Heart left ventricle (tissue), 13 donors: ENCODE data around the gene OBSL1.

Experiments used
- CTCF ChIP-seq, 12 donors: fragments of 200-600 bp; sonication (generic) in 4 of 12; IDR thresholded peaks; one replicate each; pipeline versions ENCODE4 v1.5.0 to v1.8.0; 2018 to 2022; ENCODE audit warnings: antibody characterized with exemption in 12 of 12, mild to moderate bottlenecking in 5 of 12
- POLR2A ChIP-seq, 2 donors: fragments of 450-650 bp; IDR thresholded peaks; one replicate each; pipeline ENCODE4 v1.6.1; 2017; ENCODE audit warnings: antibody characterized with exemption in 2 of 2, mild to moderate bottlenecking in 2 of 2, moderate library complexity in 2 of 2
- donor health status: ischemic (EF 13 %, LVEDD 7.1; RV severe dilation, severe dysfunction).
- donor health status: DM: no; HTN: yes; CAD: no.
- donor health status: DM: no; HTN: no; CAD: no.
- donor health status: ischemic (EF 25% LVEDD 6.9; RV normal size, moderate dysfunction).
- donor health status: ischemic (EF 25% LVEDD 5.7; RV mildly dilated, moderate dysfunction).
- donor health status: ischemic (EF 35%, LVEDD 5.7; RV mildly dilated, moderate dysfunction).
- donor health status: nonischemic (EF 11% LVEDD 7.7; RV severe dilation, severe dysfunction).
- donor health status: DM: yes; HTN: yes; CAD: no.
- donor health status: PGD.
- donor health status: ischemic (EF 29% LVEDD 5.4; RV normal size, mild dysfunction).
- donor health status: nonischemic (EF 23%, LVEDD 6.1; RV moderate dilation, normal function).

GRCh38 chr2:219533930-219534661, 37.2 kb downstream of the OBSL1 start:
- no peak for TF ChIP-seq POLR2A (IDR thresholded peaks at IDR 0.05)
- no peak for TF ChIP-seq CTCF (IDR thresholded peaks at IDR 0.05)
